ENCODE measurements around the gene GJD2.

The GJD2 gene

GRCh38 chr15:34754674-34755418 lies at the start of gene GJD2:
Gene GJD2, minus strand, starts transcription at chr15:34754998. Its CDS starts 510 bp downstream, at chr15:34754488.
- TF ChIP-seq CTCF (IDR thresholded peaks at IDR 0.05; ENCODE audit: insufficient read depth, low read depth, low read length, missing control alignments): no peak
- DNase-seq (ENCODE audit: low read depth): no peak
- no peak within 1 kb of the TSS for H3K4me3 ChIP-seq (ENCODE audit: low read depth, low read length)

- no peak overlapping the region for H3K4me3 ChIP-seq (ENCODE audit: low read depth, low read length)
- DNase-seq (ENCODE audit: low read depth): no peak
- TF ChIP-seq CTCF (IDR thresholded peaks at IDR 0.05; ENCODE audit: insufficient read depth, low read depth, low read length, missing control alignments): no peak
Observed at GRCh38 chr15:34804113-34804512, 49.3 kb upstream of the GJD2 start.

- no peak overlapping the region for H3K4me3 ChIP-seq (ENCODE audit: low read depth, low read length)
- TF ChIP-seq CTCF (IDR thresholded peaks at IDR 0.05; ENCODE audit: insufficient read depth, low read depth, low read length, missing control alignments): no peak
- no peak for DNase-seq (ENCODE audit: low read depth)
Observed at GRCh38 chr15:34802803-34803750, 48.3 kb upstream of the GJD2 start.

GRCh38 chr15:34802371-34802770 lies 47.6 kb upstream of the GJD2 start:
- no peak for TF ChIP-seq CTCF (IDR thresholded peaks at IDR 0.05; ENCODE audit: insufficient read depth, low read depth, low read length, missing control alignments)
- no peak overlapping the region for H3K4me3 ChIP-seq (ENCODE audit: low read depth, low read length)
- no peak for DNase-seq (ENCODE audit: low read depth)

GRCh38 chr15:34799149-34800101 lies 44.6 kb upstream of the GJD2 start:
- TF ChIP-seq CTCF (IDR thresholded peaks at IDR 0.05; ENCODE audit: insufficient read depth, low read depth, low read length, missing control alignments): no peak
- no peak overlapping the region for H3K4me3 ChIP-seq (ENCODE audit: low read depth, low read length)
- DNase-seq (ENCODE audit: low read depth): no peak

GRCh38 chr15:34796847-34797435 lies 42.1 kb upstream of the GJD2 start:
- TF ChIP-seq CTCF (IDR thresholded peaks at IDR 0.05; ENCODE audit: insufficient read depth, low read depth, low read length, missing control alignments): no peak
- DNase-seq (ENCODE audit: low read depth): no peak
- no peak overlapping the region for H3K4me3 ChIP-seq (ENCODE audit: low read depth, low read length)

All from GM12865 (cell line).